GM23338 (cell line): ENCODE results near the gene TMEFF1. TPM values are rescaled to one million over a fixed set of nuclear protein-coding genes. Genes with fewer than 3 reads are reported as not detected.

Source experiments
- ATAC-seq: fragments of 200-7000 bp; cut with Tn5 transposase; 3 replicates; pipeline ENCODE4 v1.9.1; 2020
- DNase-seq: peaks from one replicate; pipeline ENCODE4 v3.0.0-alpha.2; 2015; ENCODE audit warnings: low spot score
- H2AFZ ChIP-seq: fragments of 200-600 bp; sonication (generic); 2 replicates; pipeline ENCODE4 v1.8.0; 2016; ENCODE audit warnings: antibody characterized with exemption, mild to moderate bottlenecking, moderate library complexity
- H3F3A ChIP-seq: fragments of 200-600 bp; sonication (generic); replicated peaks from 2 replicates; pipeline ENCODE4 v1.8.0; 2017; ENCODE audit warnings: antibody characterized with exemption, mixed run types, low read depth
- H3K27ac ChIP-seq: fragments of 200-600 bp; sonication (generic); 2 replicates; pipeline ENCODE4 v1.6.1; 2016; ENCODE audit warnings: low read depth
- H3K27me3 ChIP-seq: fragments of 200-600 bp; sonication (generic); 2 replicates; pipeline ENCODE4 v1.8.0; 2016; ENCODE audit warnings: mild to moderate bottlenecking, mixed run types, moderate library complexity; ENCODE audit not compliant: insufficient read depth
- H3K36me3 ChIP-seq: fragments of 200-600 bp; sonication (generic); 2 replicates; pipeline ENCODE4 v1.8.0; 2016; ENCODE audit warnings: mild to moderate bottlenecking; ENCODE audit not compliant: insufficient read depth
- H3K4me1 ChIP-seq: fragments of 200-600 bp; sonication (generic); 2 replicates; pipeline ENCODE4 v1.8.0; 2016; ENCODE audit warnings: mild to moderate bottlenecking, moderate library complexity; ENCODE audit not compliant: insufficient read depth
- H3K4me2 ChIP-seq: fragments of 200-600 bp; sonication (generic); 2 replicates; pipeline ENCODE4 v1.7.1; 2017; ENCODE audit warnings: mixed run types
- H3K4me3 ChIP-seq: fragments of 200-600 bp; sonication (generic); 2 replicates; pipeline ENCODE4 v1.6.1; 2016; ENCODE audit warnings: mixed run types
- H3K79me2 ChIP-seq: fragments of 200-600 bp; sonication (generic); replicated peaks from 2 replicates; pipeline ENCODE4 v1.8.0; 2017; ENCODE audit warnings: mild to moderate bottlenecking; ENCODE audit not compliant: insufficient read depth
- H3K9me2 ChIP-seq: fragments of 200-600 bp; sonication (generic); 2 replicates; pipeline ENCODE4 v1.8.0; 2017; ENCODE audit not compliant: insufficient read depth
- H4K20me1 ChIP-seq: fragments of 200-600 bp; sonication (generic); replicated peaks from 2 replicates; pipeline ENCODE4 v1.8.0; 2017; ENCODE audit warnings: mild to moderate bottlenecking; ENCODE audit not compliant: insufficient read depth
- H3K27ac Mint-ChIP-seq: 2 replicates; pipeline ENCODE4 v1.8.0; 2020; ENCODE audit warnings: inconsistent platforms, mild to moderate bottlenecking, moderate library complexity, mixed read lengths
- H3K27me3 Mint-ChIP-seq: 3 replicates; pipeline ENCODE4 v1.8.0; 2022; ENCODE audit warnings: low read depth, mild to moderate bottlenecking, moderate library complexity, mixed read lengths, inconsistent platforms; ENCODE audit not compliant: insufficient read depth, poor library complexity
- H3K36me3 Mint-ChIP-seq: 3 replicates; pipeline ENCODE4 v1.8.0; 2021; ENCODE audit warnings: low read depth, mild to moderate bottlenecking, inconsistent platforms, moderate library complexity, mixed read lengths
- H3K4me1 Mint-ChIP-seq: 3 replicates; pipeline ENCODE4 v1.8.0; 2020; ENCODE audit warnings: mild to moderate bottlenecking, inconsistent platforms, mixed read lengths
- H3K4me3 Mint-ChIP-seq: 3 replicates; pipeline ENCODE4 v1.8.0; 2021; ENCODE audit warnings: moderate library complexity, mild to moderate bottlenecking, inconsistent platforms, mixed read lengths
- H3K9me3 Mint-ChIP-seq: 3 replicates; pipeline ENCODE4 v1.8.0; 2020; ENCODE audit warnings: moderate library complexity, mild to moderate bottlenecking, inconsistent platforms, mixed read lengths
- CREB1 ChIP-seq: fragments of 250-450 bp; sonication (Bioruptor Pico); IDR thresholded peaks from 2 replicates; pipeline ENCODE4 v1.5.0; 2020; ENCODE audit warnings: low read depth, mild to moderate bottlenecking, moderate library complexity
- EZH2 ChIP-seq: fragments of 200-600 bp; sonication (generic); IDR thresholded peaks from one replicate; pipeline ENCODE4 v1.8.0; 2017; ENCODE audit warnings: antibody characterized with exemption, mild to moderate bottlenecking, low read depth; ENCODE audit not compliant: unreplicated experiment
- EZH2phosphoT487 ChIP-seq: fragments of 200-600 bp; sonication (generic); IDR thresholded peaks from one replicate; pipeline ENCODE4 v1.8.1; 2018; ENCODE audit warnings: antibody characterized with exemption; ENCODE audit not compliant: unreplicated experiment
- JUNB ChIP-seq: IDR thresholded peaks from one replicate; pipeline ENCODE4 v1.6.1; 2016; ENCODE audit warnings: antibody characterized with exemption; ENCODE audit not compliant: unreplicated experiment
- NANOG ChIP-seq: IDR thresholded peaks from 2 replicates; pipeline ENCODE4 v1.6.1; 2016; ENCODE audit warnings: antibody characterized with exemption, borderline replicate concordance
- POLR2AphosphoS5 ChIP-seq: IDR thresholded peaks from 2 replicates; pipeline ENCODE4 v1.6.1; 2016; ENCODE audit warnings: antibody characterized with exemption, low read depth
- STAT1 ChIP-seq: IDR thresholded peaks from one replicate; pipeline ENCODE4 v1.6.1; 2016; ENCODE audit warnings: antibody characterized with exemption; ENCODE audit not compliant: unreplicated experiment
- ZNF114 ChIP-seq: fragments of 250-450 bp; sonication (Bioruptor Pico); IDR thresholded peaks from 2 replicates; pipeline ENCODE4 v1.5.0; 2020; ENCODE audit warnings: mild to moderate bottlenecking, moderate library complexity
- ZNF331 ChIP-seq: fragments of 250-450 bp; sonication (Bioruptor Pico); IDR thresholded peaks from 2 replicates; pipeline ENCODE4 v1.5.0; 2020; ENCODE audit warnings: low read depth, mild to moderate bottlenecking, moderate library complexity
- polyA plus RNA-seq: library from polyadenylated mRNA; unstranded; fragments of >200 nt; fragmentation: Nextera tagmentation; extraction: Ambion mirVana; gene quantifications from 2 replicates; pipeline ENCODE4 v1.2.1, GENCODE V29; 2016
- total RNA-seq: library from RNA; depleted of rRNA; stranded (reverse); fragments of >200 nt; shearing (Covaris generic); gene quantifications from 2 replicates; pipeline ENCODE4 v1.2.3, GENCODE V29; 2014
- TF ChIP-seq, protein P1 (sequence below): IDR thresholded peaks from one replicate; pipeline ENCODE4 v1.6.1; 2018; ENCODE audit warnings: antibody characterized with exemption; ENCODE audit not compliant: unreplicated experiment
- TF ChIP-seq, protein P2 (sequence below): IDR thresholded peaks from 2 replicates; pipeline ENCODE4 v1.6.1; 2016; ENCODE audit warnings: antibody characterized with exemption
- TF ChIP-seq, protein P3 (sequence below): fragments of 250-450 bp; sonication (Bioruptor Pico); IDR thresholded peaks from 2 replicates; pipeline ENCODE4 v1.5.0; 2020; ENCODE audit warnings: mild to moderate bottlenecking, moderate library complexity
- TF ChIP-seq, protein P4 (sequence below), 2 experiments: fragments of 200-600 bp in 1 of 2; sonication (generic) in 1 of 2; conservative IDR thresholded peaks; 2 replicates each; pipeline versions ENCODE4 v1.5.1 to v1.6.1; 2016 to 2017; ENCODE audit warnings: antibody characterized with exemption in 2 of 2, low read depth in 2 of 2, mild to moderate bottlenecking in 2 of 2, moderate library complexity in 1 of 2

TMEFF1 gene
- total and polyA plus RNA-seq, 2 experiments from 2014 or later, result 6.6 to 85.2 TPM

DNA sequence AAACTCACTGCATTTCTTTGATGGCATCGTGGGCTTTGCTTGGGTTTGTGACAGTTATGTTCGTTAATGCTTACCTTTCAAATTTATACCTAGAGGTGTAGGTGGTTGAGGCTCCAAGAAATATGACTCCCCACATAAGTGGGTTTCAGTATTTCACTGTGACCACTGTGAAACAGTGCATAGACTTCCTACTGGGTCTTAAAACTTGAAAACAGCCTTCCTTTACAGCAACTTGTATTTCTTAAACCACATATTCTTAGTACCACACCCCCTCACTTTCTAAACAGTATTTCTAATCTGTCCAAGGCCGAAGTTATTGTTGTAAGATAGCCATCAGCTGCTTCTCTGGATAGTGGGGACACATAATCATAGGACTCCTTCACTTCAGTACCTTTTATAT is 48.3 kb downstream of the TMEFF1 start:
- Histone ChIP-seq H3K36me3 (peaks cover 5% of the 10 kb centered on the region; the same call in 1 of the 2 replicates), H3K4me2 (no peak overlapping the region), H4K20me1 (peaks cover 10% of the 10 kb centered on the region), H3K4me3 (no peak overlapping the region), H3K27me3 (no peaks in the 10 kb centered on the region), H3K79me2 (peaks cover 8% of the 10 kb centered on the region; the same call in 1 of the 2 replicates), H2AFZ (no peak overlapping the region), H3F3A (no peaks in the 10 kb centered on the region), H3K9me2 (no peaks in the 10 kb centered on the region), H3K27ac (no peak overlapping the region), H3K4me1 (no peaks in the 10 kb centered on the region)
- ATAC-seq (no peak), DNase-seq (no peak)
- H3K36me3 Mint-ChIP-seq, result peaks cover 70% of the 10 kb centered on the region
- H3K27ac Mint-ChIP-seq, result no peak overlapping the region
- TF ChIP-seq, protein P1, sequence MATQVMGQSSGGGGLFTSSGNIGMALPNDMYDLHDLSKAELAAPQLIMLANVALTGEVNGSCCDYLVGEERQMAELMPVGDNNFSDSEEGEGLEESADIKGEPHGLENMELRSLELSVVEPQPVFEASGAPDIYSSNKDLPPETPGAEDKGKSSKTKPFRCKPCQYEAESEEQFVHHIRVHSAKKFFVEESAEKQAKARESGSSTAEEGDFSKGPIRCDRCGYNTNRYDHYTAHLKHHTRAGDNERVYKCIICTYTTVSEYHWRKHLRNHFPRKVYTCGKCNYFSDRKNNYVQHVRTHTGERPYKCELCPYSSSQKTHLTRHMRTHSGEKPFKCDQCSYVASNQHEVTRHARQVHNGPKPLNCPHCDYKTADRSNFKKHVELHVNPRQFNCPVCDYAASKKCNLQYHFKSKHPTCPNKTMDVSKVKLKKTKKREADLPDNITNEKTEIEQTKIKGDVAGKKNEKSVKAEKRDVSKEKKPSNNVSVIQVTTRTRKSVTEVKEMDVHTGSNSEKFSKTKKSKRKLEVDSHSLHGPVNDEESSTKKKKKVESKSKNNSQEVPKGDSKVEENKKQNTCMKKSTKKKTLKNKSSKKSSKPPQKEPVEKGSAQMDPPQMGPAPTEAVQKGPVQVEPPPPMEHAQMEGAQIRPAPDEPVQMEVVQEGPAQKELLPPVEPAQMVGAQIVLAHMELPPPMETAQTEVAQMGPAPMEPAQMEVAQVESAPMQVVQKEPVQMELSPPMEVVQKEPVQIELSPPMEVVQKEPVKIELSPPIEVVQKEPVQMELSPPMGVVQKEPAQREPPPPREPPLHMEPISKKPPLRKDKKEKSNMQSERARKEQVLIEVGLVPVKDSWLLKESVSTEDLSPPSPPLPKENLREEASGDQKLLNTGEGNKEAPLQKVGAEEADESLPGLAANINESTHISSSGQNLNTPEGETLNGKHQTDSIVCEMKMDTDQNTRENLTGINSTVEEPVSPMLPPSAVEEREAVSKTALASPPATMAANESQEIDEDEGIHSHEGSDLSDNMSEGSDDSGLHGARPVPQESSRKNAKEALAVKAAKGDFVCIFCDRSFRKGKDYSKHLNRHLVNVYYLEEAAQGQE, result no peak
- TF ChIP-seq, protein P2, sequence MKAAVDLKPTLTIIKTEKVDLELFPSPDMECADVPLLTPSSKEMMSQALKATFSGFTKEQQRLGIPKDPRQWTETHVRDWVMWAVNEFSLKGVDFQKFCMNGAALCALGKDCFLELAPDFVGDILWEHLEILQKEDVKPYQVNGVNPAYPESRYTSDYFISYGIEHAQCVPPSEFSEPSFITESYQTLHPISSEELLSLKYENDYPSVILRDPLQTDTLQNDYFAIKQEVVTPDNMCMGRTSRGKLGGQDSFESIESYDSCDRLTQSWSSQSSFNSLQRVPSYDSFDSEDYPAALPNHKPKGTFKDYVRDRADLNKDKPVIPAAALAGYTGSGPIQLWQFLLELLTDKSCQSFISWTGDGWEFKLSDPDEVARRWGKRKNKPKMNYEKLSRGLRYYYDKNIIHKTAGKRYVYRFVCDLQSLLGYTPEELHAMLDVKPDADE, result no peak
- TF ChIP-seq, protein P3, sequence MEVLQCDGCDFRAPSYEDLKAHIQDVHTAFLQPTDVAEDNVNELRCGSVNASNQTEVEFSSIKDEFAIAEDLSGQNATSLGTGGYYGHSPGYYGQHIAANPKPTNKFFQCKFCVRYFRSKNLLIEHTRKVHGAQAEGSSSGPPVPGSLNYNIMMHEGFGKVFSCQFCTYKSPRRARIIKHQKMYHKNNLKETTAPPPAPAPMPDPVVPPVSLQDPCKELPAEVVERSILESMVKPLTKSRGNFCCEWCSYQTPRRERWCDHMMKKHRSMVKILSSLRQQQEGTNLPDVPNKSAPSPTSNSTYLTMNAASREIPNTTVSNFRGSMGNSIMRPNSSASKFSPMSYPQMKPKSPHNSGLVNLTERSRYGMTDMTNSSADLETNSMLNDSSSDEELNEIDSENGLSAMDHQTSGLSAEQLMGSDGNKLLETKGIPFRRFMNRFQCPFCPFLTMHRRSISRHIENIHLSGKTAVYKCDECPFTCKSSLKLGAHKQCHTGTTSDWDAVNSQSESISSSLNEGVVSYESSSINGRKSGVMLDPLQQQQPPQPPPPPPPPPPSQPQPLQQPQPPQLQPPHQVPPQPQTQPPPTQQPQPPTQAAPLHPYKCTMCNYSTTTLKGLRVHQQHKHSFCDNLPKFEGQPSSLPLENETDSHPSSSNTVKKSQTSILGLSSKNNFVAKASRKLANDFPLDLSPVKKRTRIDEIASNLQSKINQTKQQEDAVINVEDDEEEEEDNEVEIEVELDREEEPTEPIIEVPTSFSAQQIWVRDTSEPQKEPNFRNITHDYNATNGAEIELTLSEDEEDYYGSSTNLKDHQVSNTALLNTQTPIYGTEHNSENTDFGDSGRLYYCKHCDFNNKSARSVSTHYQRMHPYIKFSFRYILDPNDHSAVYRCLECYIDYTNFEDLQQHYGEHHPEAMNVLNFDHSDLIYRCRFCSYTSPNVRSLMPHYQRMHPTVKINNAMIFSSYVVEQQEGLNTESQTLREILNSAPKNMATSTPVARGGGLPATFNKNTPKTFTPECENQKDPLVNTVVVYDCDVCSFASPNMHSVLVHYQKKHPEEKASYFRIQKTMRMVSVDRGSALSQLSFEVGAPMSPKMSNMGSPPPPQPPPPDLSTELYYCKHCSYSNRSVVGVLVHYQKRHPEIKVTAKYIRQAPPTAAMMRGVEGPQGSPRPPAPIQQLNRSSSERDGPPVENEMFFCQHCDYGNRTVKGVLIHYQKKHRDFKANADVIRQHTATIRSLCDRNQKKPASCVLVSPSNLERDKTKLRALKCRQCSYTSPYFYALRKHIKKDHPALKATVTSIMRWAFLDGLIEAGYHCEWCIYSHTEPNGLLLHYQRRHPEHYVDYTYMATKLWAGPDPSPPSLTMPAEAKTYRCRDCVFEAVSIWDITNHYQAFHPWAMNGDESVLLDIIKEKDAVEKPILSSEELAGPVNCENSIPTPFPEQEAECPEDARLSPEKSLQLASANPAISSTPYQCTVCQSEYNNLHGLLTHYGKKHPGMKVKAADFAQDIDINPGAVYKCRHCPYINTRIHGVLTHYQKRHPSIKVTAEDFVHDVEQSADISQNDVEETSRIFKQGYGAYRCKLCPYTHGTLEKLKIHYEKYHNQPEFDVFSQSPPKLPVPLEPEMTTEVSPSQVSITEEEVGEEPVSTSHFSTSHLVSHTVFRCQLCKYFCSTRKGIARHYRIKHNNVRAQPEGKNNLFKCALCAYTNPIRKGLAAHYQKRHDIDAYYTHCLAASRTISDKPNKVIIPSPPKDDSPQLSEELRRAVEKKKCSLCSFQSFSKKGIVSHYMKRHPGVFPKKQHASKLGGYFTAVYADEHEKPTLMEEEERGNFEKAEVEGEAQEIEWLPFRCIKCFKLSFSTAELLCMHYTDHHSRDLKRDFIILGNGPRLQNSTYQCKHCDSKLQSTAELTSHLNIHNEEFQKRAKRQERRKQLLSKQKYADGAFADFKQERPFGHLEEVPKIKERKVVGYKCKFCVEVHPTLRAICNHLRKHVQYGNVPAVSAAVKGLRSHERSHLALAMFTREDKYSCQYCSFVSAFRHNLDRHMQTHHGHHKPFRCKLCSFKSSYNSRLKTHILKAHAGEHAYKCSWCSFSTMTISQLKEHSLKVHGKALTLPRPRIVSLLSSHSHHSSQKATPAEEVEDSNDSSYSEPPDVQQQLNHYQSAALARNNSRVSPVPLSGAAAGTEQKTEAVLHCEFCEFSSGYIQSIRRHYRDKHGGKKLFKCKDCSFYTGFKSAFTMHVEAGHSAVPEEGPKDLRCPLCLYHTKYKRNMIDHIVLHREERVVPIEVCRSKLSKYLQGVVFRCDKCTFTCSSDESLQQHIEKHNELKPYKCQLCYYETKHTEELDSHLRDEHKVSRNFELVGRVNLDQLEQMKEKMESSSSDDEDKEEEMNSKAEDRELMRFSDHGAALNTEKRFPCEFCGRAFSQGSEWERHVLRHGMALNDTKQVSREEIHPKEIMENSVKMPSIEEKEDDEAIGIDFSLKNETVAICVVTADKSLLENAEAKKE, result no peak
- TF ChIP-seq ZNF331 (CRISPR knock-in tag) (no peak), ZNF114 (no peak), JUNB (no peak), EZH2 (no peak), POLR2AphosphoS5 (no peak), CREB1 (no peak), NANOG (no peak), EZH2phosphoT487 (no peak), STAT1 (no peak)
- TF ChIP-seq, protein P4, sequence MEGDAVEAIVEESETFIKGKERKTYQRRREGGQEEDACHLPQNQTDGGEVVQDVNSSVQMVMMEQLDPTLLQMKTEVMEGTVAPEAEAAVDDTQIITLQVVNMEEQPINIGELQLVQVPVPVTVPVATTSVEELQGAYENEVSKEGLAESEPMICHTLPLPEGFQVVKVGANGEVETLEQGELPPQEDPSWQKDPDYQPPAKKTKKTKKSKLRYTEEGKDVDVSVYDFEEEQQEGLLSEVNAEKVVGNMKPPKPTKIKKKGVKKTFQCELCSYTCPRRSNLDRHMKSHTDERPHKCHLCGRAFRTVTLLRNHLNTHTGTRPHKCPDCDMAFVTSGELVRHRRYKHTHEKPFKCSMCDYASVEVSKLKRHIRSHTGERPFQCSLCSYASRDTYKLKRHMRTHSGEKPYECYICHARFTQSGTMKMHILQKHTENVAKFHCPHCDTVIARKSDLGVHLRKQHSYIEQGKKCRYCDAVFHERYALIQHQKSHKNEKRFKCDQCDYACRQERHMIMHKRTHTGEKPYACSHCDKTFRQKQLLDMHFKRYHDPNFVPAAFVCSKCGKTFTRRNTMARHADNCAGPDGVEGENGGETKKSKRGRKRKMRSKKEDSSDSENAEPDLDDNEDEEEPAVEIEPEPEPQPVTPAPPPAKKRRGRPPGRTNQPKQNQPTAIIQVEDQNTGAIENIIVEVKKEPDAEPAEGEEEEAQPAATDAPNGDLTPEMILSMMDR (conservative IDR thresholded peaks at IDR 0.05; ENCODE audit: low read depth in 2 of 2), result no peak
- no peaks in the 10 kb centered on the region for H3K27me3 Mint-ChIP-seq
- H3K9me3 Mint-ChIP-seq, result peaks cover 4% of the 10 kb centered on the region
- no peaks in the 10 kb centered on the region for H3K4me1 Mint-ChIP-seq
- H3K4me3 Mint-ChIP-seq, result no peak overlapping the region
